CD14-positive monocyte (primary cell): ENCODE data around the gene VRK3. TPM values are rescaled to one million over a fixed set of nuclear protein-coding genes. Genes with fewer than 3 reads are reported as not detected.
A peak's percentile ranks its signal among the peaks of the same experiment; 100 is the strongest.

Experiments used
- DNase-seq, 3 donors: peaks; one replicate each; pipeline ENCODE4 v3.0.0-alpha.2; 2011 to 2022
- H2AFZ ChIP-seq: 2 replicates; pipeline ENCODE4 v1.6.0; 2012; ENCODE audit warnings: mild to moderate bottlenecking, low read depth, low read length, inconsistent platforms; ENCODE audit not compliant: insufficient read depth, poor library complexity, severe bottlenecking
- H3K27ac ChIP-seq, 2 donors: 1 replicate in 1 of 2; 2 replicates in 1 of 2; pipeline ENCODE4 v1.5.1; 2012 to 2013; ENCODE audit warnings: low read length in 2 of 2, control low read depth in 1 of 2, inconsistent platforms in 1 of 2, low read depth in 1 of 2, mild to moderate bottlenecking in 1 of 2
- H3K27me3 ChIP-seq, 2 donors: one replicate each; pipeline versions ENCODE4 v1.6.0 to v1.6.1; 2011 to 2013; ENCODE audit warnings: low read length in 2 of 2; ENCODE audit not compliant: control insufficient read depth in 2 of 2, insufficient read depth in 2 of 2
- H3K36me3 ChIP-seq, 2 donors: replicated peaks in 1 of 2; 1 replicate in 1 of 2; 2 replicates in 1 of 2; pipeline versions ENCODE4 v1.5.1 to v1.6.1; 2012 to 2013; ENCODE audit warnings: low read length in 2 of 2, control low read depth in 1 of 2, inconsistent platforms in 1 of 2, mild to moderate bottlenecking in 1 of 2; ENCODE audit not compliant: insufficient read depth in 2 of 2, control insufficient read depth in 1 of 2
- H3K4me1 ChIP-seq, 2 donors: 1 replicate in 1 of 2; 2 replicates in 1 of 2; pipeline versions ENCODE4 v1.5.1 to v1.6.1; 2012 to 2013; ENCODE audit warnings: low read length in 2 of 2, control low read depth in 1 of 2, inconsistent platforms in 1 of 2, mild to moderate bottlenecking in 1 of 2, moderate library complexity in 1 of 2; ENCODE audit not compliant: insufficient read depth in 2 of 2, control insufficient read depth in 1 of 2
- H3K4me2 ChIP-seq: replicated peaks from 2 replicates; pipeline ENCODE3; 2012; ENCODE audit warnings: low read length, moderate library complexity, mild to moderate bottlenecking; ENCODE audit not compliant: poor library complexity, severe bottlenecking; ENCODE audit errors: extremely low read depth
- H3K4me3 ChIP-seq, 3 experiments: fragments of 200-600 bp in 1 of 3; sonication (generic) in 1 of 3; replicated peaks in 1 of 3; 1 replicate in 2 of 3; 2 replicates in 1 of 3; pipeline ENCODE4 v1.5.1; 2011 to 2013; ENCODE audit warnings: low read length in 3 of 3, mild to moderate bottlenecking in 3 of 3, control low read depth in 2 of 3, low read depth in 2 of 3, inconsistent platforms in 1 of 3, moderate library complexity in 1 of 3
- H3K79me2 ChIP-seq: 2 replicates; pipeline ENCODE4 v1.6.0; 2012; ENCODE audit warnings: mild to moderate bottlenecking, control low read depth, inconsistent platforms, low read length, moderate library complexity; ENCODE audit not compliant: insufficient read depth
- H3K9ac ChIP-seq: 2 replicates; pipeline ENCODE4 v1.6.0; 2017; ENCODE audit warnings: low read length, mild to moderate bottlenecking; ENCODE audit not compliant: insufficient read depth, poor library complexity, severe bottlenecking
- H3K9me3 ChIP-seq, 2 donors: replicated peaks in 1 of 2; 1 replicate in 1 of 2; 2 replicates in 1 of 2; pipeline versions ENCODE4 v1.5.1 to v1.6.1; 2012 to 2013; ENCODE audit warnings: low read length in 2 of 2, control low read depth in 1 of 2; ENCODE audit not compliant: control insufficient read depth in 1 of 2, insufficient read depth in 1 of 2
- H4K20me1 ChIP-seq: 2 replicates; pipeline ENCODE4 v1.6.0; 2012; ENCODE audit warnings: mild to moderate bottlenecking, low read length, control low read depth, moderate library complexity; ENCODE audit not compliant: insufficient read depth
- H3K27ac Mint-ChIP-seq, 7 donors: one replicate each; pipeline ENCODE4 v1.8.0; 2020; ENCODE audit warnings: mild to moderate bottlenecking in 7 of 7, mixed read lengths in 7 of 7, moderate library complexity in 6 of 7, inconsistent platforms in 2 of 7
- H3K27me3 Mint-ChIP-seq, 3 donors: one replicate each; pipeline ENCODE4 v1.8.0; 2021 to 2022; ENCODE audit warnings: low read depth in 3 of 3, mild to moderate bottlenecking in 3 of 3, mixed read lengths in 3 of 3, moderate library complexity in 3 of 3, inconsistent platforms in 1 of 3
- H3K36me3 Mint-ChIP-seq, 2 donors: one replicate each; pipeline ENCODE4 v1.8.0; 2020; ENCODE audit warnings: mixed read lengths in 2 of 2, inconsistent platforms in 1 of 2, mild to moderate bottlenecking in 1 of 2
- H3K4me1 Mint-ChIP-seq: one replicate; pipeline ENCODE4 v1.8.0; 2020; ENCODE audit warnings: mild to moderate bottlenecking, mixed read lengths
- H3K4me3 Mint-ChIP-seq, 2 donors: one replicate each; pipeline ENCODE4 v1.8.0; 2020; ENCODE audit warnings: mild to moderate bottlenecking in 2 of 2, mixed read lengths in 2 of 2, moderate library complexity in 1 of 2
- H3K9me3 Mint-ChIP-seq, 7 donors: one replicate each; pipeline ENCODE4 v1.8.0; 2020 to 2022; ENCODE audit warnings: mixed read lengths in 7 of 7, mild to moderate bottlenecking in 6 of 7, moderate library complexity in 6 of 7, inconsistent platforms in 2 of 7
- CTCF ChIP-seq: fragments of 200-600 bp; IDR thresholded peaks from one replicate; pipeline ENCODE4 v1.8.0; 2022; ENCODE audit warnings: antibody characterized with exemption, mild to moderate bottlenecking
- WGBS: methylation state at CpG from one replicate; pipeline ENCODE4 v1.1.5; 2013; ENCODE audit warnings: missing lambda C conversion rate; ENCODE audit not compliant: insufficient coverage; 5-methylcytosine and 5-hydroxymethylcytosine counted together
- intact Hi-C, 2 donors: fragments of 100-400 bp; cut with micrococcal nuclease; formaldehyde crosslinking; loops; one replicate each; pipeline versions ENCODE4 v1.15.0 to v1.15.1; 2023
- polyA plus RNA-seq, 3 donors: library from polyadenylated mRNA; depleted of rRNA in 1 of 3; unstranded in 2 of 3; stranded (reverse) in 1 of 3; fragments of 300-500 nt in 2 of 3; fragments of >200 nt in 1 of 3; fragmentation: Illumina TruSeq in 2 of 3; gene quantifications; 1 replicate in 2 of 3; 2 replicates in 1 of 3; pipeline ENCODE4 v1.2.3, GENCODE V29; 2012 to 2021

The VRK3 gene
- polyA plus RNA-seq, 3 donors: 42.8 to 47.3 (median 46.8) TPM

GRCh38 chr19:49956115-49956495, 69.1 kb downstream of the VRK3 start:
- H2AFZ ChIP-seq: no peak overlapping the region
- no peaks in the 10 kb centered on the region for H3K36me3 ChIP-seq
- Mint-ChIP-seq H3K9me3 (peaks cover 0 to 1% (median 0%) of the 10 kb centered on the region in 7 donors), H3K36me3 (no peaks in the 10 kb centered on the region), H3K4me3 (no peak overlapping the region), H3K27ac (no peak overlapping the region), H3K4me1 (peaks cover 58% of the 10 kb centered on the region), H3K27me3 (peaks cover 6 to 7% (median 7%) of the 10 kb centered on the region in 3 donors)
- DNase-seq: no peak
- no peaks in the 10 kb centered on the region for H3K9me3 ChIP-seq
- no peak overlapping the region for H3K9ac ChIP-seq
- intact Hi-C loops: no loop called here
- H3K79me2 ChIP-seq: no peaks in the 10 kb centered on the region
- peaks cover 55 to 57% of the 10 kb centered on the region in 2 donors for H3K4me1 ChIP-seq
- no peak overlapping the region for H3K4me2 ChIP-seq
- no peak overlapping the region for H3K27ac ChIP-seq
- no peak for TF ChIP-seq CTCF
- no peak overlapping the region for H3K4me3 ChIP-seq
- no peaks in the 10 kb centered on the region for H4K20me1 ChIP-seq
- WGBS: 93% methylated on average over 6 of the region's 9 CpGs
- H3K27me3 ChIP-seq: no peaks in the 10 kb centered on the region

- Histone ChIP-seq H3K4me2 (peak overlapping the region; percentile 66), H3K36me3 (no peaks in the 10 kb centered on the region), H3K4me1 (peaks cover 49 to 53% of the 10 kb centered on the region in 2 donors), H3K4me3 (peak overlapping the region in 1 of 3 experiments; percentile 47), H4K20me1 (no peaks in the 10 kb centered on the region), H3K79me2 (no peaks in the 10 kb centered on the region), H3K9me3 (no peaks in the 10 kb centered on the region), H3K27me3 (no peaks in the 10 kb centered on the region), H2AFZ (no peak overlapping the region), H3K27ac (peak overlapping the region in 1 of 2 donors; percentile 66), H3K9ac (no peak overlapping the region)
- H3K4me1 Mint-ChIP-seq: peaks cover 56% of the 10 kb centered on the region
- WGBS: 98% methylated on average over 8 of the region's 11 CpGs
- no peak for DNase-seq
- H3K9me3 Mint-ChIP-seq: peaks cover 0 to 1% (median 0%) of the 10 kb centered on the region in 7 donors
- intact Hi-C loops: no loop called here
- H3K27ac Mint-ChIP-seq: no peak overlapping the region
- no peak for TF ChIP-seq CTCF
- H3K27me3 Mint-ChIP-seq: peaks cover 6 to 11% (median 10%) of the 10 kb centered on the region in 3 donors
- H3K4me3 Mint-ChIP-seq: peak overlapping the region in 1 of 2 donors; percentile 26
- H3K36me3 Mint-ChIP-seq: no peaks in the 10 kb centered on the region
Observed at GRCh38 chr19:49954933-49955332, 70.2 kb downstream of the VRK3 start.
